Measurements from ENCODE around the gene ZNF185. TPM values are rescaled to one million over a fixed set of nuclear protein-coding genes. Genes with fewer than 3 reads are reported as not detected.
A peak's percentile ranks its signal among the peaks of the same experiment; 100 is the strongest.

ZNF185 gene
- total RNA-seq, 4 donors from 2014 or later, result 5.2 to 13.4 (median 9.0) TPM

DNA sequence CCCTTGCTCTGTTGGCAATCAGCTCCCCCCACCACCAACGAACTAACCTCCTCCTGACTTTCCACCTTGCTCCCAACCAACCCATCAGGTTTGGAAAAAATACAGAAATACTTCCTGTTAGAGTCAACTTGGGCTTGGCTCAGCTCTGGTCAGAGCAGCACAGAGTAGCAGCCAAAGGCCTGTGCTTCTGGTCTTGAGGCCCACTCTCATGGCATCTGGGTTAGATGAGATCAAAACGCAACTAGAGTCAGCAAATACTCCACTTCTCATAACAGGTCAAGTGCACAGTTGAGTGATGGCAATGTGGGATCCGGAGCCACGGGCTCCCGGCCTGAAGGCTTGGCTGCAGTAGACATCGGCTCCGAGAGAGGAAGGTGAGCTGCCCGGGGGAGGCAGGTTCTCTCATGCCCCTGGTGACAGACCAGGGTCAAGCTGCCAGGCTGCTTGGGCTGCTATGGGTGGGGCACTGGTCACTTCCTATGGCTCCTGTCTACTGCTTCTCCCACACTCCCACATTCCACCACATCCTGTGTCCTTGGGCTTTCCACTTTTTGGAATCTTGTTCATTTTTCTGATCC lies 34.8 kb downstream of the ZNF185 start:
- no peak for ATAC-seq (ENCODE audit: low FRiP score)
- DNase-seq (ENCODE audit: low spot score), result no peak
- TF ChIP-seq, protein P1, sequence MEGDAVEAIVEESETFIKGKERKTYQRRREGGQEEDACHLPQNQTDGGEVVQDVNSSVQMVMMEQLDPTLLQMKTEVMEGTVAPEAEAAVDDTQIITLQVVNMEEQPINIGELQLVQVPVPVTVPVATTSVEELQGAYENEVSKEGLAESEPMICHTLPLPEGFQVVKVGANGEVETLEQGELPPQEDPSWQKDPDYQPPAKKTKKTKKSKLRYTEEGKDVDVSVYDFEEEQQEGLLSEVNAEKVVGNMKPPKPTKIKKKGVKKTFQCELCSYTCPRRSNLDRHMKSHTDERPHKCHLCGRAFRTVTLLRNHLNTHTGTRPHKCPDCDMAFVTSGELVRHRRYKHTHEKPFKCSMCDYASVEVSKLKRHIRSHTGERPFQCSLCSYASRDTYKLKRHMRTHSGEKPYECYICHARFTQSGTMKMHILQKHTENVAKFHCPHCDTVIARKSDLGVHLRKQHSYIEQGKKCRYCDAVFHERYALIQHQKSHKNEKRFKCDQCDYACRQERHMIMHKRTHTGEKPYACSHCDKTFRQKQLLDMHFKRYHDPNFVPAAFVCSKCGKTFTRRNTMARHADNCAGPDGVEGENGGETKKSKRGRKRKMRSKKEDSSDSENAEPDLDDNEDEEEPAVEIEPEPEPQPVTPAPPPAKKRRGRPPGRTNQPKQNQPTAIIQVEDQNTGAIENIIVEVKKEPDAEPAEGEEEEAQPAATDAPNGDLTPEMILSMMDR (IDR thresholded peaks at IDR 0.05), result no peak

DNA sequence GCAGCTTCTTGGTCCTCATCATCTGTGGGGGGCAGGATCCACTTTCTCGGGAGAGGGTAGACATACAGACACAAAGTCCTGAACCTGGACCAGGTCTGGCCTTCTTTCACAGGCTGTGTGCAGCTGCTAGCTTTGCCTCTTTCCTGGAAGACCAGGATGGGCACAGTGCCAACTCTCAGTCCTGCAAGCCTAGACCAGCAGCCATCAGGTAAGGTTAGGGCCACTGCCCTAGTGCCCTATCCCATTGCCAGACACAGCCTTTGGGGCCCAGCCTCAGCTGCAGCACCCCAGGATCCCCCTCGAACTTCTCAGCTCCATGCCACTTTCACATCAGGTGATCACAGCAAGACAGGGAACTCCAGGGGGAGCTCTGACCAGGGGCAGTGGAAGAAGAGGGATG lies 38.4 kb downstream of the ZNF185 start:
- no peak for ATAC-seq (ENCODE audit: low FRiP score)
- DNase-seq (ENCODE audit: low spot score), result no peak
- TF ChIP-seq, protein P1 (IDR thresholded peaks at IDR 0.05), result no peak

GRCh38 chrX:152937236-152937635 lies 39.4 kb downstream of the ZNF185 start:
- ATAC-seq (ENCODE audit: low FRiP score), result no peak
- TF ChIP-seq, protein P1 (IDR thresholded peaks at IDR 0.05), result no peak
- no peak for DNase-seq (ENCODE audit: low spot score)

DNA sequence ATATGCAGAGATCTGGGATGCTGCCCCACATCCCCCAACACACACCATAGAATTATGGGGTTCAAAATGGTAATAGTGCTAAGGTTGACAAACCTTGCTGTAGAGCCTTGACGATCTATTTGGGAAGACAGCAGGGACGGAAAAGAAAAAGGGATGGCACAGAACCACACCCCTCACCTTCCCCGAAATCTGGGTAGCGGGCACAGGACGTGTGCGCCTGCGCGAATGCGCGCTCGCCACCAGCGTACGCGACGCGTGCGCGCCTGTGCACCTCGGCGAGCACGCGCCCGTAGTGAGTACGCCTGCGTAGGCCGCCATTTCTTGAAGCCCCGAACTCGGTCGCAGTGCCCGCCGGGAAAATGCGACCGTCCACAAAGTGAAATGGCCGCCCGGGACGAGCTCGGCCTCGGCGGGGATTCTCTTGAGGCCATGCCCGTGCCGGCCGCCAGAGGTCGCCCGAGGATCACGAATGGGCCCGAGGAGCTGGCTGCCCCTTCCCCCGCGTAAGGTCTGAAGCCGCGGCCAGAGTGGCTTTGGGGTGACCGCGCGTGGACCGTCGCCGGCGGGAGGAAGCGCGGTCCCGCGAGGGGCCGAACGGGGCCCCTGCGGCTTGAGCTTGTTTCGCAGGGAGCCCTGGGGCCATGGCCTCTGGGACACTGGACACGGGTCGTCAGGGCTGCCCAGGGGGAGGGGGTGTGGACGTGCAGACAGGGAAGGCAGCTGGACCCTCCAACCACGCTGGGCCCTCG lies 43.6 kb downstream of the ZNF185 start:
- DNase-seq (ENCODE audit: low spot score) (peak; percentile 54), ATAC-seq (ENCODE audit: low FRiP score) (peak; percentile 93)
- TF ChIP-seq, protein P1 (IDR thresholded peaks at IDR 0.05), result peak in 1 of 3 donors; percentile 75

GRCh38 chrX:152942077-152942442 lies 44.2 kb downstream of the ZNF185 start:
- TF ChIP-seq, protein P1 (IDR thresholded peaks at IDR 0.05), result no peak
- ATAC-seq (ENCODE audit: low FRiP score) (peak; percentile 9), DNase-seq (ENCODE audit: low spot score) (no peak)

GRCh38 chrX:152943826-152944225 lies 46.0 kb downstream of the ZNF185 start:
- no peak for DNase-seq (ENCODE audit: low spot score)
- ATAC-seq (ENCODE audit: low FRiP score), result no peak
- TF ChIP-seq, protein P1 (IDR thresholded peaks at IDR 0.05), result no peak
